GM19239 (cell line): ENCODE results near the gene CNTN1.
"Not testable (repeated sequence)": the region's sequence is repeated elsewhere in the genome, so short reads cannot be mapped to it uniquely, and the experiment has no call there.

Source experiments
- DNase-seq: peaks from one replicate; pipeline ENCODE4 v3.0.0; 2011; ENCODE audit warnings: low spot score; ENCODE audit not compliant: insufficient read length
- FAIRE-seq: peaks from 2 replicates; lab custom pipeline; 2011; peaks lifted over from hg19 to GRCh38; lab: Jason Lieb, UNC

CNTN1 gene

DNA sequence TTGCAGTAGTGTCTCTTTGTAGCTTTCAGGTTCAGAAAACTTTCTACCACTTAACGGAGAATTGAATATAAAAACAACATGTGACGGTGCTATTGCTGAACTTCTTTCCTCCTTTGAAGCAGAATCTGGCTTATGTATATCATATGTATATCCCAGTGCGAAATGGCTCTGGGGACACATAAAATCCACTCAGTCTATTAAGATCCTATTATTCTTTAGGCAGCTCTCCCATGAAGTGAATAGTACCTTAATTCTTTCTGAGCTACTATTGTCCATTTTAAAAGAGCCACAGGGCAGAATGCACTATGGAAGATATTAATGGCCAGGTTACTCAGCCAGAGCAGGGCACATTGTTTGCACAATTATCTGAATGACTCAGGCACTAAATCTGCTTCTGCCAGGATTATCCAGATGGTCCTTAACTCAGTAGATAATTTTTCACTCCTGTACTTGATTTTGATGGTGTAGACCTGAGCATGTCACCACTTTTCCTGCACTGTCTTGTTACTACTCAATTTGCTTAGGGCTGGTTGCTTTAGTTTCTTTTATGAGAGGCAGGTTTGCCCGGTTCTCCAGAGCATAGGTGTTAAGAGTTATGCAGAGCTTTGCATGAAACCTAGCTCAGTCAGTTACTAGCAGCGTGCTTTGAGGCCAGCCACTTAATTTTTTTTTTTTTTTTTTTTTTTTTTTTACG is 5.5 kb downstream of the CNTN1 start:
- DNase-seq: no peak
- no peak for FAIRE-seq

DNA sequence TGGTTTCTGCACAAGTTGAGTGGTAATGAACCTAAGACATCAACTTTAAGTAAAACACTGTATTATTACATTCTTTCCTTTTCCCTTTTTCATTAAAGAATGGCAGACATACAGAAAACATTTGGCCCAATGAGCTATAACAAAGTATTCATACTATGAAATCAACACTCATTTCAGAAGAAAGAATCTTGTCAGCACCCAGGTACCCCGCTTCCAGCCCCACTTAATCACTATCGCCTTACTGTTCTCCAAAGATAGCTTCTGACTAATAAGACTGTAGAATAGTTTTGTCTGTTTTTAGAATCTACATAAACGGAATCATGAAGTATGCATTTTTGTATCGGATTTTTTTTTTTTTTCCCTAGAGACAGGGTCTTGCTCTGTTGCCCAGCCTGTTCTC is 9.5 kb downstream of the CNTN1 start:
- FAIRE-seq (no peak), DNase-seq (no peak)

DNA sequence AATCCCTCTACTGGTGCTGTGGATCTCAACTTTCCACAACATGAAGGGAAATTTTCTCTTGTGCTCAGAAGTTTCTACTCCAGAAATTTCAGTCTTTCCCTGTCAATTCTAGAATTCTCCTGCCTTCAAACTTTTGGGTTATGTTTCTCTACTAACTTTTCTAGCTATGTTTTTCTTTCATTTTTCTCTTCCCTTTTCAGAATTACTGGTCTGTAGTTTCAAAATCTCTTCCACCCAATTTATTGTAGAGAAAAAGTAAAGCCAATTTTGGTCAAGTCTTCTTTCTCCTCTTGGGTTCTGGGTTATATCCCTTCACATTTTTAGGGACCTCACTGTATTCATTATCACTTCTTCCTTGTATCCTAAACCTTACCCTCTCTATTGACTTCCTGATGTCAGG is 18.9 kb downstream of the CNTN1 start:
- FAIRE-seq: no peak
- no peak for DNase-seq

DNA sequence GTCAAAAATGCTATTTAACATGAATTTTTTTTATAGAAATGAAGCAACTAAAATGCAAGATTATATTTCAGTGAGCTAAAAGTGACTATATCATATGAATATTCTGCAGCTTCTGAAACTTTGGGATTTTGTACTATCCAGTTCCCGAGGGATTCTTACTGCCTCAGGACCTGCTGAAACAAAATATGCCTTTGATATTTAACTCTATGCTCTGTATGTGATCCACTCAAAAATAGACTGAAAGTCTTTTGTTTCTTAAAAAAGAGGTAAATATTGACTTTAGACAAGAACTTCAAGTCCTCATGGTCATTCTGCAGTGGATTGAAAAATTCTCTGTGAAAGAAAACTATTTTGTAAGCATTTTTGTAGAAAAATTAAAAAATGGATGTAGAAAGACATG is 22.4 kb downstream of the CNTN1 start:
- no peak for FAIRE-seq
- DNase-seq: no peak

DNA sequence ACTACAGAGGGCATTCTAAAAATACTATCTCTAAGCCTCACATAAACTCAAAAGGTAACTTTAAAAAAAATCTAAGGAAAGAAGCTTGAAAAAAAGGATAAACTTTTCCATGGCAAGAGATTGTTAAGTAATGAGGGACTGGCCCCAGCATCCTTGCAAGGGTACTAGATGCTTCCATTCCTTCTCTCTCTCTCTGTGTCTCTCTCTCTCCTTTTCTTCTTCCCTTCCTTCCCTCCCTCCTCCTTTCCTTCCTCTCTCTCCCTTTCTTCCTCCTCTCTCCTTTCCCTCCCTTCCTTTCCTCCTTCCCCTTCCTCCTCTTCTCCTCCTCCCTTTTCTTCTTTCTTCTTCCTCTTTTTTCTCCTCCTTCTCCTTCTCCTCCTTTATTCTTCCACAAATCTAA is 23.8 kb downstream of the CNTN1 start:
- no peak for FAIRE-seq
- DNase-seq: no peak

DNA sequence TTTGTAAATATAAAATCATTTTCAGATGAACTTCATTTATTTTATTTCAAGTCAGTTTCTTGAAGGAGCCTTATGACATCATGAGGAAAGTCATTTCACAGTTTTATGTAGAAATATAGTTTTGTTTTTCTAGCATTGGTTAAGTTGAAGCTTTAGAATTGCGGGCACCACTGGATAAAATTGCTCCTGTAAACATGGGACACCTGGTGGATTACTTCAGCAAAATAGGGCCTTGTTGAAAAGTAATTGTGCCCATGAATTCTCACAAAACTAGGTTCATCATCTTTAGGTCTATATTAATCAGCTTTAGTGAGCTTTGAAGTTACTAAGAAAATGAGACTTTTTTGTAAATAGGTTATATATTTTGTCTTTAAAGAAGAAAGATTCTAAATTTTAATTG is 25.3 kb downstream of the CNTN1 start:
- no peak for FAIRE-seq

DNA sequence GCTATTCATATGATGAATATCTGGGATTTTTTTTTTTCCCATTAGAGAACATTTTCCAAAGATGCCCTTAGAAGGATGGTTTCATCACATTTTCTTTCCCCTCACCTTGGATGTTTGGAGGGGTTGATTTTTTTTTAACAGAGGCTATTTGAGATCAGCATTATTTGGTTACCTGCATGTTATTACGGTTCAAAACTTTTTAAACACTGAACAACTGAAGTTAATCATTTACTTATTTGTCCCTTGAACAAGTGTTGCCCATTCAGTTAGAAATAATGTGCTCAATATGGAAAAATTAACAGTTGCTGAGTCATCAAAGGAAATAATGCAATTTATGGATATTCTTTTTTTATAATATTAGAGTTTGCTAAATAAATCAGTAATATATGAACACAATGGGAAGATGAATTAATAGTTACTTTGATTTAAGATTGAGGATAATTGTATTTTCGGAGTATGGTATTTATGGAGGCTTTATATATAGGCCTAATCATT is 26.7 kb downstream of the CNTN1 start:
- DNase-seq (no peak), FAIRE-seq (no peak)

More for the DNA sequence above, 25.3 kb downstream of the CNTN1 start:
- DNase-seq: no peak

DNA sequence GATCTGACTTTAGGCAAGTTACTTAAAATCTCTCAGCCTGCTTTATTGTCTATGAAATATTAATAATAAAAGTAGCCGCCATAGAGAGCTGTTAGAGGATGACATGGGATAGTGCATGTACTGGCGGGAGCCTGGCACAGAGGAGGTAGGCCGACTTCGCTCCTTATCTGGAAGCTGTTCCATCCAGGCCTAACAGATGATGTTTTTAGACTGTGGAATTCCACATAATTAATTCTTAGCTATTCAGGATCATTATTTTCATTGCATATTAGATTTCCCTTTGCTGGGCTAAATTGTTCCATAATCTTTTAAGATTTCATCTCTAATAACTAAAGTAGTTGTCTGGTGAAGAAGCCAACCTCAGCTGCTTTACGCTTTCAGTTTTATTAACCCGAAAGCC is 30.8 kb downstream of the CNTN1 start:
- FAIRE-seq (no peak), DNase-seq (no peak)

DNA sequence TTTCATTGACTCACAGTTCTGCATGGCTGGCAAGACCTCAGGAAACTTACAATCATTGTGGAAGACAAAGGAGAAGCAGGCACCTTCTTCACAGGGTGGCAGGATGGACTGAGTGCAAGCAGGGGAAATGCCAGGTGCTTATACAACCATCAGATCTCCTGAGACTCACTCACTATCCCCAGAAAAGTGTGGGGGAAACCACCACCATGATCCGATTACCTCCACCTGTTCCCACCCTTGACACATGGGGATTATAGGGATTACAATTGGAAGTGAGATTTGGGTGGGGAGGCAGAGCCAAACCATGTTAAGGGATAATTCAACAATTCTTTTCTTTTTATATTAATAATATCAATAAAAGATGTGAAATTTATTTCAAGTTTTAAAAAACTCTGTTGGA is 34.1 kb downstream of the CNTN1 start:
- DNase-seq (no peak), FAIRE-seq (no peak)

DNA sequence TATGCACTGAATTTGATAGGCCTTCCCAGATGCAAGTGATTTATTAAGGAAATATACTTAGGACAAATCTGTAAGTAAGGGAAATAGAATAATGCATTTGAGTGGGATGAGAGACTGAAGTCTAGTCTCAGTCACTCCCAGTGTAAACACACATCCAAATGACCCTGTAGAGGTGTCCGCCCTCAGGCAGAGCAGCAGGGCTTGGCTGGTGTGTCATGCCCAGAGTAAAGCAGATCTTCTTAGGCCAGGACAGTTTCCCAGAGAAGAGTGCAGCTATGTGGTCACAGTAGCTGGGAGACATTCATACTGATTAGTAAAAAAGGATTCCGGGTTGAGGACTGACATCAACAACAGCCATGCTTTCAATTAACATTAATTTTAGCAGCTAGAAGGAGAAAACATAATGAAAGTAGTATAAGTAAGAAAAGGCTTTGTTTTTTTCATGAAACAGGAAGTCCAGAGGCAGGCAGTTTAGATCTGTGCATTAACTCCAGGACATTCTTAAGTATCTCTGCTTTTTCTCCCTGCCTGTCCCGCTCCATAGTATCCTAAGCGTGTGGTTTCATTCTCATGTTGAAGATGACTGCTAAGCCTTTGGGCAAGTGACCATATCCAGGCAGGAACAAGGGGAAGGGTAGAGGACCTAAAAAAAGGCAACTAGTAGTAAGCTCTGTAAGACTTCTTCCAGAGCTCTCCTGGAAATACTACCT is 35.7 kb downstream of the CNTN1 start:
- FAIRE-seq: no peak
- DNase-seq: no peak

DNA sequence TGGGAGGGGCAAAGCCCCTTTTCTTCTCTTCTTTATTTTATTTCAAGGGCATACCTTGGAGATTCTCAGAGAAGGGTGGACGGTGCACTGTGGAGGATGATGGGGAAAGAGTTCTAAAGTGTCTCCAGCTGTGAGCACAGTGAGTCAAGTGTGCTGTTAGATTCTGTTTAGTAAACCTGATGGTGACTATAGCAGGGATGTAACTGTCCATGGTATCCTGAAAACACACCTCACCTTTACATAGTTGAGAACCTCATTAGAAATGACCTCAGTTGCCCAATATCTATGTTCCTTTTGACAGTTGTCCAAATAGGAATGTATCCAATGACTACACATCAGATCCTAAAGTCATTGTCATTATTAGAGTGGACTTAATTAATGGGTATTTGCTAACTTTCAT is 38.0 kb downstream of the CNTN1 start:
- FAIRE-seq: no peak
- DNase-seq: no peak

DNA sequence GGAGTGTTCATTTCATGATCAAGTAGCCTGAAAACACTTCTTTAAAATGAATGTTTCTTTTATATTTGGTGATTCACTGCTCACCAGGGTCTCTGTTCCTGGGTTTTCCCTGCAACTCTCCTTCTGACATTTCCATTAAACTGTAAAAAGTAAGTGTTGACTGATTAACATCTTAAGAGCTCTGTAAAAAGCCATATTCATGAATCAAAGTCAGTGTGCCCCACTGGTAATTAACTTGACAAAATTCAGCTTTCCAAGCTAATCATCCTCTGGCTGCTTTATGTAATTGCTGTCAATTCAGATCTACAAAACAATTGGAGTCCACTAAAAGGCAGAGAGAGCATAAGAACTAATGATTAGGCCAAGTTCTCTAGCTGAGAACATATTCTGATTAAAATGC is 41.6 kb downstream of the CNTN1 start:
- FAIRE-seq (no peak), DNase-seq (no peak)

DNA sequence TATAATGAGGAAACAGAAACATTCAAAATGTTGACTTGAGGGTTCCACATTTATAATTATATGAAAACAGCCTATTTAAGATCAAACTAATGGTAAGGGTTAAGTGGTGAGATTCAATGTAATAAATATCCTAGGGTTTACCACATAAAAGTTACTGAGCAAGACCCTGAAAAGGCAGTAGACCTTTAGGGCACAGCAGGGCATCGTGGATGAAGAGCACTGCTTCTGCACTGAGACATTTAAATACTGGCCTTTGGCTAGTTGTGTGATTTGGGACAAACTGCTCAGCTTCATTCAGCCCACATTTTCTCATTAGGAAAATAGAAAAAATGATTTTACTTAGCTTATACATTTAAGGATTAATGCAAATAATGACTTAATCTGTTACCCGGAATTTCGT is 42.0 kb downstream of the CNTN1 start:
- DNase-seq (no peak), FAIRE-seq (no peak)

DNA sequence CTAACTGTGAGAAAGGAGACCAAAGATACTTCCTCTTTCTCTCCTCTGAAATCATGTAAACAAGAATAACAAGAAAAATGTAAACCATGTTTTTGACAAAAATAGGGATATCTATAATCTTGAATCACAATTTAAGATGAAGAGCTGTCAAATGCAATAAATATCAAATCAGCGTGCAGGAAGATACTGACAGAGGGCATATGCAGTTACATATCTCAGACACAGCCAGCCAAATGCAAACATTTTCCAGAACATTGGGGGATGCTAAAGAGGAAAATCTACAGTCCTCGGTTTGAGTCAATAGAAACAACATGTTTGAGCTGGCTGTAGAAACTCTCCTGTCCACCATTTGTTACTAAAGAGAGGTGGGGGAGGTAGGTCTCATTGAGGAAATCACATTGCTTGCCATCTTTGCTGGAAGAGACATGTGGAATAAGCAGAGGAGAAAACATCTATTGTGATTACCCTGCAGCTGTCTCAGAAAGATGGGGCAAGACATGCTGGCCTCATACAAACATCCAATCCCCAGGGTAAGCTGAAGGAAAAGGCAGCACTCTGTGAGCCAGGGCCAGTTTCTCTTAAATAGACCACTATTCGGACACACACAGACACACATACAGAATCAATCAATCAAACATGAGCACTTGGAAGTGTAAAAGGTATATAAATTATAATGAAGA is 43.5 kb downstream of the CNTN1 start:
- no peak for DNase-seq
- FAIRE-seq: no peak

DNA sequence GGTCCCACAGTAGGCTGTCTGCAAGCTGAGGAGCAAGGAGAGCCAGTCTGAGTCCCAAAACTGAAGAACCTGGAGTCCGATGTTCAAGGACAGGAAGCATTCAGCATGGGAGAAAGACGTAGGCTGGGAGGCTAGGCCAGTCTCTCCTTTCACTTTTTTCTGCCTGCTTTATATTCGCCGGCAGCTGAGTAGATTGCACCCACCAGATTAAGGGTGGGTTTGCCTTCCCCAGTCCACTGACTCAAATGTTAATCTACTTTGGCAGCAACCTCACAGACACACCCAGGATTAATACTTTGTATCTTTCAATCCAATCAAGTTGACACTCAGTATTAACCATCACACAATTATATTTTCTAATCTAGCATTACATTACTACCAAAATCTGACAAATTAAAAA is 45.2 kb downstream of the CNTN1 start:
- DNase-seq, FAIRE-seq: not testable (repeated sequence)

DNA sequence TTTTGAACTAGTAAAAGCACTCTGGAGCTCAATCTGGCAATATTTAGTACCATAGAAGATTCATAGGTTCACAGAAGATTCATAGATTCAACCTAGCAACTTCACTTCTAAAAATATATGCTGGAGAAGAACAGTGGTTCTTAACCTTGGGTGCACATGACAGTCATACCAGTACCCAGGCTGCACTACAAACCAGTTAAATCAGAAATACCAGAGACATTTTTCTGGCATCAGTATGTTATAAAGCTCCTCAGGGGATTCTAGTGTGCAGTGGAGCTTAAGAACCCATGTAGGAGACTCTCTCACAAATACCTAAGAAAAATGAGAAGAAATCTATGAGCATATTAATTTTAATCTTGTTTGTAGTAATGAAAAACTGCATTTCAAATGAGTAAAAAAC is 46.6 kb downstream of the CNTN1 start:
- no peak for FAIRE-seq
- no peak for DNase-seq

DNA sequence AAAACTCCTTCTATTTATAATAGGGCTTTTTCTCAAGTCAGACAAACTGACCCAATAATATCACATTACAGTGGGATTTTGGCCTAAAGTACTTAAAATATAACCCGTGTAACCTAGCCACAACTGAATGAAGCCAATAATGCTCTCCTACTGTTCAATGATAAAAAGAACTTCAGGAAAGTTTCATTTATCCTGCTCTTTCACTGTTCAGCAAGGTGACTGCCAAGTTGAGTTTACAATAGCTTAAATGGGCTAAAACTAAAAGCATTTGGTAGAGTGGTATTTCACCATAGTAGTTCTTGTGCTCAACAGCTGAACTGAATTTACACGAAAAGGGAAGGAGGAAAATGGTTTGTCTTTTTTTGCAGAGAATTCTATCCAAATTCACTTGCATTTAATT is 49.8 kb downstream of the CNTN1 start:
- no peak for DNase-seq
- FAIRE-seq: no peak

DNA sequence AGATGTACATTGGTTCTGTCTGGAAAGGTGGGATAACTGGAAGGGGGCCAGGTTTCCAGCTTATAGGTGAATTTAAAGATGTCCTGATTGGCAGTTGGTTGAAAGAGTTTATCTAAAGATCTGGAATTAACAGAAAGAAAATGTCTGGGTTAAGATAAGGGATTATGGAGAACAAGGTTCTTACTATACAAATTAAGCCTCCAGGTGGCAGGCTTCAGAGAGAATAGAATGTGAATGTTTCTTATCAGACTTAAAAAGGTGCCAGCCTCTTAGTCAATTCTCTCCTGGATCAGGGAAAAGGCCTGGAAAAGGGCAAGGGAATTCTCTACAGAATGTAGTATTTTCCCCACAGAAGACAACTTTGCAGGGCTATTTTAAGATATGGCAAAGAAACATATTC is 53.1 kb downstream of the CNTN1 start:
- FAIRE-seq: no peak

DNA sequence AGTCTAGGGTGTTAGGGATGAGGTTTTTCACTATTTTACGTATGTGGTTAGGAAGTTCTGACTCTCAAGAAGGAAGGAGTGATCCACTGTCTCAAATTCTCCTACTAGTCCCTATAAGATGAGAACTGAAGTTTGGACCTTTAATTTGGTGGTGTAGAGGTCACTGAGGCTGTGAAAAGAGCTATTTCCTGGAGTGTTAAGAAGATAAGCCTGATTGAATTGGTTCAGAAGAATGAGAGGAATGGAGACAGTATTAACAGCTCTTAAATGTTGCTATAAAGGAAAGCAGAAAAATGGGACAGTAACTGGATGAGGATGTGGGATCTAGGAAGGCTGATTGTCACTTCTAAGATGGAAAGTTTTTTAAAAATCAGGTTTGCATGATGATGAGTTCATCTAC is 57.6 kb downstream of the CNTN1 start:
- no peak for FAIRE-seq
- DNase-seq: no peak

More for the DNA sequence above, 53.1 kb downstream of the CNTN1 start:
- DNase-seq: no peak

DNA sequence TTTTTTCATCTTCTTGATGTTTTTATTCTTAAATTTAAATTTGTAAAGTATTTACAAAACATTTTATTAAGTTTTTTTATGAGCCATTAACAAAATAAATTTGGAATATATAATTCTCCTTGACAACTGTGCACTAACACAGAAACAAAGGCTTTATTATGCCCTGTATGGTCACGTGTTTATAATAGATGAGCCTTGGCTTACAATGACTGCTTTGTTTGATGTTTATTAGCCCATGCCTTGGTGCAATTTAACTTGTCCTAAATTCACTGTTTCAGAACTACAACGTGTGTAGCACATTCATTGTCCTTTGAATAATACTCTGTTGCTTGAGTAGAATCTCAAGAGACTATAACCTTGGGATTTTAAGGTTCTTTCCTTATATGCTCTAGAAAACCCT is 59.8 kb downstream of the CNTN1 start:
- FAIRE-seq: peak; percentile 37

DNA sequence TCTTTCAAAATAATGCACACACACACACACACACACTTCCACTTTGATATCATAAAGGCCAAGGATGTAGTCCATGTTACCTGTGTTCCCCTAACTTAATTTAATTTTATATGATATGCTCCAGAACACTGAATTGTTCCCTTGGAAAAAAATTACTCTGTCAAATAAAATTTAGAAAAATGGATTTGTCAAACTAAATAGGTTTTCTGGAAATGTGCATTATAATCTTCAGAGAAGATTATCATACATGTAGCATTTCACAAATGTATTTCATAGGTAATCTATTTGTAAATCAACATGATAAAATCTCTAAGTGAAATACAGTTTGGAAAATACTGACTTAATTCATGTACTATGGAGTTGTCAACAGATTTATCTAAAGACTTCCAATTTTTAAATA is 68.6 kb downstream of the CNTN1 start:
- DNase-seq (no peak), FAIRE-seq (no peak)

More for the DNA sequence above, 59.8 kb downstream of the CNTN1 start:
- no peak for DNase-seq
